Dedifferentiated amniotic fluid mesenchymal stem cell (primary cell): ENCODE measurements around the gene SASH1.
A peak's percentile ranks its signal among the peaks of the same experiment; 100 is the strongest.

Source experiments
- DNase-seq: peaks from one replicate; pipeline ENCODE4 v3.0.0-alpha.2; 2016; ENCODE audit errors: extremely low spot score

The SASH1 gene

GRCh38 chr6:148547110-148547509 is 204.5 kb downstream of the SASH1 start:
- DNase-seq = no peak

- no peak for DNase-seq
These were observed 205.6 kb downstream of the SASH1 start for GRCh38 chr6:148548065-148548748.

- DNase-seq = no peak
These were observed 206.1 kb downstream of the SASH1 start for GRCh38 chr6:148548749-148549140.

- no peak for DNase-seq
These were observed 207.9 kb downstream of the SASH1 start for GRCh38 chr6:148550569-148550968.

GRCh38 chr6:148551226-148551625 is 208.6 kb downstream of the SASH1 start:
- DNase-seq = no peak

GRCh38 chr6:148556410-148556809 is 213.8 kb downstream of the SASH1 start:
- no peak for DNase-seq

GRCh38 chr6:148557796-148558321 is 215.2 kb downstream of the SASH1 start:
- DNase-seq = no peak

GRCh38 chr6:148559848-148560433 is 217.3 kb downstream of the SASH1 start:
- peak; percentile 36 for DNase-seq

- DNase-seq = no peak
These were observed 219.0 kb downstream of the SASH1 start for GRCh38 chr6:148561629-148562028.

GRCh38 chr6:148563066-148563465 is 220.4 kb downstream of the SASH1 start:
- DNase-seq = no peak

- no peak for DNase-seq
These were observed 221.9 kb downstream of the SASH1 start for GRCh38 chr6:148564494-148565035.

GRCh38 chr6:148565321-148565926 is 222.8 kb downstream of the SASH1 start:
- no peak for DNase-seq

GRCh38 chr6:148565930-148566663 is 223.5 kb downstream of the SASH1 start:
- DNase-seq = peak; percentile 77

GRCh38 chr6:148566664-148567350 is 224.2 kb downstream of the SASH1 start:
- DNase-seq = no peak

GRCh38 chr6:148570456-148570855 is 227.8 kb downstream of the SASH1 start:
- DNase-seq = no peak

GRCh38 chr6:148572676-148573335 is 230.2 kb downstream of the SASH1 start:
- DNase-seq = no peak

- DNase-seq = no peak
These were observed 231.3 kb downstream of the SASH1 start for GRCh38 chr6:148573922-148574321.

- peak; percentile 86 for DNase-seq
These were observed 235.2 kb downstream of the SASH1 start for GRCh38 chr6:148577687-148578488.

GRCh38 chr6:148578489-148578814 is 235.8 kb downstream of the SASH1 start:
- DNase-seq = no peak
